Measurements from ENCODE around the gene PRKCA.
A peak's percentile ranks its signal among the peaks of the same experiment; 100 is the strongest.
"Not testable (repeated sequence)": the region's sequence is repeated elsewhere in the genome, so short reads cannot be mapped to it uniquely, and the experiment has no call there.

PRKCA gene

GRCh38 chr17:66593116-66593515, 290.7 kb downstream of the PRKCA start:
- DNase-seq: no peak

- no peak for DNase-seq
Measured at GRCh38 chr17:66595893-66596292, 293.5 kb downstream of the PRKCA start.

- no peak for DNase-seq
Measured at GRCh38 chr17:66602659-66603384, 300.4 kb downstream of the PRKCA start.

GRCh38 chr17:66604376-66604775, 302.0 kb downstream of the PRKCA start:
- no peak for DNase-seq

- no peak for DNase-seq
Measured at GRCh38 chr17:66605541-66605940, 303.1 kb downstream of the PRKCA start.

GRCh38 chr17:66610361-66611133, 308.1 kb downstream of the PRKCA start:
- DNase-seq: no peak

- no peak for DNase-seq
Measured at GRCh38 chr17:66611397-66611796, 309.0 kb downstream of the PRKCA start.

GRCh38 chr17:66612993-66613392, 310.6 kb downstream of the PRKCA start:
- DNase-seq: no peak

- DNase-seq: no peak
Measured at GRCh38 chr17:66614469-66614868, 312.1 kb downstream of the PRKCA start.

GRCh38 chr17:66619206-66619605, 316.8 kb downstream of the PRKCA start:
- DNase-seq: no peak

- no peak for DNase-seq
Measured at GRCh38 chr17:66620528-66620927, 318.1 kb downstream of the PRKCA start.

- not testable (repeated sequence) for DNase-seq
Measured at GRCh38 chr17:66624630-66625029, 322.2 kb downstream of the PRKCA start.

GRCh38 chr17:66625311-66625767, 322.9 kb downstream of the PRKCA start:
- peak; percentile 2 for DNase-seq

GRCh38 chr17:66627985-66628384, 325.6 kb downstream of the PRKCA start:
- no peak for DNase-seq

GRCh38 chr17:66629762-66630161, 327.3 kb downstream of the PRKCA start:
- DNase-seq: no peak

GRCh38 chr17:66630379-66630778, 328.0 kb downstream of the PRKCA start:
- DNase-seq: no peak

- no peak for DNase-seq
Measured at GRCh38 chr17:66630828-66631472, 328.5 kb downstream of the PRKCA start.

- DNase-seq: no peak
Measured at GRCh38 chr17:66632731-66633130, 330.3 kb downstream of the PRKCA start.

GRCh38 chr17:66633317-66633965, 331.0 kb downstream of the PRKCA start:
- DNase-seq: no peak

- DNase-seq: no peak
Measured at GRCh38 chr17:66634193-66634592, 331.8 kb downstream of the PRKCA start.

GRCh38 chr17:66635386-66636045, 333.1 kb downstream of the PRKCA start:
- no peak for DNase-seq

GRCh38 chr17:66636111-66636510, 333.7 kb downstream of the PRKCA start:
- DNase-seq: no peak

- no peak for DNase-seq
Measured at GRCh38 chr17:66637491-66637890, 335.1 kb downstream of the PRKCA start.
